ENCODE measurements around the gene POLD1.
"Not testable (repeated sequence)": the region's sequence is repeated elsewhere in the genome, so short reads cannot be mapped to it uniquely, and the experiment has no call there.

Gene POLD1

GRCh38 chr19:50383852-50384684, at the start of gene POLD1:
POLD1 (plus strand) TSS chr19:50384347; CDS start chr19:50398852, 14,505 bp downstream.
- no peaks in the 10 kb centered on the region for H3K9me3 Mint-ChIP-seq
- peaks cover 94% of the 10 kb centered on the region for H3K36me3 Mint-ChIP-seq (ENCODE audit: low read depth)
- no peaks in the 10 kb centered on the region for H3K27me3 Mint-ChIP-seq
- peak; percentile 99 for DNase-seq
- peak within 1 kb of the TSS; percentile 94 for H3K4me3 Mint-ChIP-seq
- H3K4me1 Mint-ChIP-seq (ENCODE audit: low read depth): peaks cover 39% of the 10 kb centered on the region
- peak within 1 kb of the TSS; percentile 100 for H3K27ac Mint-ChIP-seq

GRCh38 chr19:50334741-50335421, 49.3 kb upstream of the POLD1 start:
- DNase-seq: no peak
- H3K27me3 Mint-ChIP-seq: peaks cover 45% of the 10 kb centered on the region
- H3K4me1 Mint-ChIP-seq (ENCODE audit: low read depth): peaks cover 47% of the 10 kb centered on the region
- H3K9me3 Mint-ChIP-seq: peaks cover 3% of the 10 kb centered on the region
- H3K27ac Mint-ChIP-seq: no peak overlapping the region
- H3K4me3 Mint-ChIP-seq: no peak overlapping the region
- peaks cover 2% of the 10 kb centered on the region for H3K36me3 Mint-ChIP-seq (ENCODE audit: low read depth)

GRCh38 chr19:50337031-50337430, 47.1 kb upstream of the POLD1 start:
- Mint-ChIP-seq H3K4me1 (ENCODE audit: low read depth) (peaks cover 32% of the 10 kb centered on the region), H3K27me3 (peaks cover 31% of the 10 kb centered on the region)
- not testable (repeated sequence) for H3K36me3 Mint-ChIP-seq (ENCODE audit: low read depth); DNase-seq; H3K4me3 Mint-ChIP-seq; H3K27ac Mint-ChIP-seq; H3K9me3 Mint-ChIP-seq

GRCh38 chr19:50340331-50340730, 43.8 kb upstream of the POLD1 start:
- H3K4me3 Mint-ChIP-seq: no peak overlapping the region
- peaks cover 11% of the 10 kb centered on the region for H3K27me3 Mint-ChIP-seq
- DNase-seq: no peak

GRCh38 chr19:50341091-50341564, 43.0 kb upstream of the POLD1 start:
- Mint-ChIP-seq H3K36me3 (ENCODE audit: low read depth) (peaks cover 9% of the 10 kb centered on the region), H3K27me3 (peaks cover 6% of the 10 kb centered on the region), H3K9me3 (peaks cover 7% of the 10 kb centered on the region), H3K27ac (no peak overlapping the region), H3K4me3 (no peak overlapping the region), H3K4me1 (ENCODE audit: low read depth) (peaks cover 16% of the 10 kb centered on the region)
- no peak for DNase-seq

More at GRCh38 chr19:50340331-50340730, 43.8 kb upstream of the POLD1 start:
- no peak overlapping the region for H3K27ac Mint-ChIP-seq
- H3K4me1 Mint-ChIP-seq (ENCODE audit: low read depth): peaks cover 19% of the 10 kb centered on the region
- peaks cover 7% of the 10 kb centered on the region for H3K36me3 Mint-ChIP-seq (ENCODE audit: low read depth)
- peaks cover 6% of the 10 kb centered on the region for H3K9me3 Mint-ChIP-seq

GRCh38 chr19:50344661-50345318, 39.4 kb upstream of the POLD1 start:
- Mint-ChIP-seq H3K4me1 (ENCODE audit: low read depth) (peaks cover 45% of the 10 kb centered on the region), H3K27me3 (no peaks in the 10 kb centered on the region), H3K36me3 (ENCODE audit: low read depth) (peaks cover 13% of the 10 kb centered on the region), H3K4me3 (peak overlapping the region; percentile 60), H3K9me3 (peaks cover 8% of the 10 kb centered on the region), H3K27ac (peak overlapping the region; percentile 40)
- no peak for DNase-seq

DNA sequence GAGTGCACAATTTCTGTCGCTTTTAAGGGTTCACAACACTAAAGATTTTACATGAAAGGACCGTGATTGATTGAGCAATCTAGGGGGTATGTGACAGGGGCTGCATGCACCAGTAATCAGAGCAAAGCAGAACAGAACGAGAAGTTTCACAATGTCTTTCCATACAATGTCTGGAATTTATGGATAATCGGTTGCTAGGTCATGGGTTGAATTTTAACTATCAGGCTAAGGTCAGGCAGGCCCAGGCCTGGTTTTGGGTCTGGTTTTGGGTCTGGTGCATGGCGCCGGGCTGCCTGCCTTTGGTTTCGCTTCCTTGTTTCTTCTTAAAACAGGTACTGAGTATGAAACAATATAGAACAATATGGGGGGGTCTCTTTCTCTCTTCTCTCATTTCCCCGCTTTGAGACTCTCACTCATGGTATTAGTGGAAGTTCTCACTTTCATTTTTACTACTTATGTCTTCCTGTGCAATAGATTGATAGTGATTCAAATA, 37.0 kb upstream of the POLD1 start:
- DNase-seq: peak; percentile 59
- Mint-ChIP-seq H3K27ac (peak overlapping the region; percentile 89), H3K4me3 (peak overlapping the region; percentile 52), H3K4me1 (ENCODE audit: low read depth) (peaks cover 48% of the 10 kb centered on the region), H3K36me3 (ENCODE audit: low read depth) (peaks cover 13% of the 10 kb centered on the region)
- not testable (repeated sequence) for H3K9me3 Mint-ChIP-seq, H3K27me3 Mint-ChIP-seq

DNA sequence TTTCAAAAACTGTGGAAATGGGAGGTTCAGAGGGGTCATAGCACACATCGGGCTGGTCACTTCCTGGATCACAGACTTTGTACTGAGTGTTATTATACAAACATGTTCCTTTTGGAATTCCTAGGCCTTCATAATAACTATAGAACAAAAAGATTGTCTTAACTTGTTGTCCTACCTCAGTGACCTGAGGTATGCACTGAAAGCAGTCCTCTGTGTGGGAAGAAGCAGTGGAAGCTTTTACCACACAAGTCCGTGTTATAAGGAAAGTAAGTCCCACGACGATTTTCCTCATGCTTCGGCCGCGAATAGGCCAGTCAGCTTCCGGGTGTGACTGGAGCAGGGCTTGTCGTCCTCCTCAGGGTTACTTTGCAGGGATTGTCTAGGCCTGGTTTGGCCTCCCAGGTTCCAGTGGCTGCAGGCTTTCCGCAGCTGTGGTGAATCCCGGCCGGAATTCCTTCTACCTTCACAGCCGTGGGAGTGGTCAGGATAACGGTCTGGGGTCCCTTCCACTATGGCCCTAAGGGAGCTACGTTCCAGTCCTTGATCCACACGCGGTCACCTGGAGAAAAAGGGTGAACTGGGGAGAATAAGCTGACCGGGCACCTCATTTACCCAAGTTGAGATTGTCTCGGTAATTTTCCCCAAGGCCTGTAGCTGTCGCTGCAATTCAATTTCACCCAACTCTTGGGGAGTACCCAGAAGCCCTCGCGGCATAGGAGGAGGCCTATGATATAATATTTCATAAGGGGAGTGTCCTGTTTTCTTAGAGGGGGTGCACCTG, 34.7 kb upstream of the POLD1 start:
- Mint-ChIP-seq H3K4me3 (no peak overlapping the region), H3K27ac (no peak overlapping the region), H3K36me3 (ENCODE audit: low read depth) (peaks cover 9% of the 10 kb centered on the region), H3K4me1 (ENCODE audit: low read depth) (peaks cover 41% of the 10 kb centered on the region), H3K27me3 (no peaks in the 10 kb centered on the region), H3K9me3 (peaks cover 6% of the 10 kb centered on the region)
- DNase-seq: no peak

DNA sequence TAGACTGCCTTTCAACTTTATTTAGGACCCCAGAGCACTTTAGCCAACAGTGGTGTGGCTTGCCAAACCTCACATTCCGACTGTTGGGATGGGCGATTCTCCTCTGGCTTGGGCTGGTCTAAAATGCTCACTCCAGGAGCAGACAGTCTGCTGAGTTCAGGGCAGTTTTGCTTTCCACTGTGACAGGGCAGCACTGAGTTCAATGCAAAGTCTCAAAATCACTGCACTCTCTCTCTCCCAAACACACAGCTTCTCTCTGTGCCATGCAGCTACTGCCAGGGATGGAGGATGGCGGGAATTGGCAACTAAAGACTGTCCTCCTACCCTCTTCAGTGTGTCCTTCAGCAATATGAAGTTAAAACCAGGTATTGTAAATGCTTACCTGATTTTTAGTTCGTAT, 31.9 kb upstream of the POLD1 start:
- H3K4me1 Mint-ChIP-seq (ENCODE audit: low read depth): peaks cover 26% of the 10 kb centered on the region

DNA sequence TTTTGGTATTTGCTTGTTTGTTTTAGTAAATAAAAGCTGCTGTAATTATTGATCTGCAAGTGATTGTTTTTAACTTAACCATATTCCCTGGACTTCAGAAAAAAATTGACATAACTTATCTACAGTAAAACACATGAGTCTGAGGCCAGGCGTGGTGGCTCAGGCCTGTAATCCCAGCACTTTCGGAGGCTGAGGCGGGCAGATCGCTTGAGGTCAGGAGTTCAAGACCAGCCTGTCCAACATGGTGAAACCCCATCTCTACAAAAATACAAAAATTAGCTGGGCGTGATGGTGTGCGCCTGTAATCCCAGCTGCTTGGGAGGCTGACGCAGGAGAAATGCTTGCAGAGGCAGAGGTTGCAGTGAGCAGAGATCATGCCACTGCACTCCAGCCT, 30.7 kb upstream of the POLD1 start:
- H3K27me3 Mint-ChIP-seq; H3K36me3 Mint-ChIP-seq (ENCODE audit: low read depth); H3K4me3 Mint-ChIP-seq; DNase-seq; H3K27ac Mint-ChIP-seq; H3K9me3 Mint-ChIP-seq: not testable (repeated sequence)
- H3K4me1 Mint-ChIP-seq (ENCODE audit: low read depth): peaks cover 25% of the 10 kb centered on the region

More for the DNA sequence above, 31.9 kb upstream of the POLD1 start:
- H3K27ac Mint-ChIP-seq: no peak overlapping the region
- no peaks in the 10 kb centered on the region for H3K36me3 Mint-ChIP-seq (ENCODE audit: low read depth)
- no peak overlapping the region for H3K4me3 Mint-ChIP-seq
- no peaks in the 10 kb centered on the region for H3K27me3 Mint-ChIP-seq
- no peak for DNase-seq
- no peaks in the 10 kb centered on the region for H3K9me3 Mint-ChIP-seq

DNA sequence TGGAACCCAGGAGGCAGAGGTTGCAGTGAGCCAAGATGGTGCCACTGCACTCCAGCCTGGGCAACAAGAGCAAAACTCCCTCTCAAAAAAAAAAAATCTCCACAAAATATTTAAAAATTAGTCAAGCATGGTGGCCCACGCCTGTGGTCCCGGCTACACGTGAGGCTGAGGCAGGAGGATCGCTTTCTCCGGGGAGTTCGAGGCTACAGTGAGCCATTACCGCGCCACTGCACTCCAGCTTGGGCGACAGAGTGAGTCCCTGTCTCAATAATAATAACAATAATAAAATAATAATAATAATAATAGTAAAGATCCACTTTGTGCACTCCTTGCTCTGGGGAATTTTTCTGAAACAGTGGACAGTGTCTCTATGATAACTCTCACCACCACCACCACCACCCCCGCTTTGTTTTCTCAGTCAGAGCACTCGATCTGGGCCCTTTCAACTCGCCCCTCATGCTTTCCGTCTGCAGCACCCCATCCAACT, 27.4 kb upstream of the POLD1 start:
- Mint-ChIP-seq H3K36me3 (ENCODE audit: low read depth) (peaks cover 36% of the 10 kb centered on the region), H3K27me3 (no peaks in the 10 kb centered on the region), H3K4me3 (peak overlapping the region; percentile 82), H3K4me1 (ENCODE audit: low read depth) (peaks cover 47% of the 10 kb centered on the region), H3K9me3 (peaks cover 12% of the 10 kb centered on the region), H3K27ac (peak overlapping the region; percentile 95)
- no peak for DNase-seq

DNA sequence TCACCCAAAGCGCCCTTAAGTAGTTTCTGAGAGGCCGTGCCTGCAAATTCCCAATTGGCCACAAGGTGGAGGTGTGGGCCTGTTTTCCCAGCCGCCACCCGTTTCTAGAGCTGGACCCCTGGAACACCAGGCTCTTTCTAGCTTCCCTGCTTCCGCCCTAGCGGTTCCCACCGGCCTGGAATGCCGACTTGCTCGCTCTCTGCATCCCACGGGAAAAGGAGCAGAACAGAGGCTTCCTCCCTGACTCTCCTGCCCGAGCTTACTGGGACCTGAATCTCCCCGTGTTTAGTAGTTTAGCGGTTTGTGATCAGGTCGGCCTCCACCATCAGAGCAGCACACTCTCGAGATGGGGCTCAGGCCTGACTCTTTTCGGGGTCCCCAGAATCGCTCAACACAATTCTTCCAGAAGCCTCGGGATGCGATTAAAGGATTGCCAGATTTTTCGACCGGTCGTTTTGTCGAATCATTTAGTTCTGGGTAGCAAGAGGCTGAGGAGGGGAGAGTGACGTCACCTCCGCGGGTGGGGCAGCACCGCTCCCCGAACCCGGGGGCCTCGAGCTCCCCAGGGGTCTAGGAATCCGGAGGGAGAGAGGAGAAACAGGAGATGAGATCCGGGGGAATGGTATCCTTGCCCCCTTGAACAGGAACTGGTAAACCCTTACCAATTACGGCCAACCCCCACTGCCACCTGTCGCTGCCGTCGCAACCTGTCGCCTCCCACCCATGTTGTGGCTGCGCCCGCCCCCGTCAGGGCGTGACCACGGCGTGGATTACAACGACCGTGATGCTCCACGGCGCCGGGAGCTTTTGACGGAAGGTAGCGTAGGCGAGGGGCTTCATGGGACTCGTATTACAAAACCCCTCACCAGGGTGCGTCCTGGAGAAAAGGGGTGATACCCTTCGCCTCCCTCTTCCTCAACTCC, 26.7 kb upstream of the POLD1 start:
- H3K4me3 Mint-ChIP-seq: peak overlapping the region; percentile 82
- H3K4me1 Mint-ChIP-seq (ENCODE audit: low read depth): peaks cover 54% of the 10 kb centered on the region
- peak; percentile 92 for DNase-seq
- H3K27me3 Mint-ChIP-seq: no peaks in the 10 kb centered on the region
- H3K9me3 Mint-ChIP-seq: peaks cover 15% of the 10 kb centered on the region
- H3K36me3 Mint-ChIP-seq (ENCODE audit: low read depth): peaks cover 42% of the 10 kb centered on the region
- H3K27ac Mint-ChIP-seq: peak overlapping the region; percentile 95

All from activated T-cell treated with anti-CD3 and anti-CD28 coated beads, Interleukin-2, amount 50 U/mL, for 24 hours (primary cell).